ENCODE measurements around the gene SERPINA1. TPM values are rescaled to one million over a fixed set of nuclear protein-coding genes. Genes with fewer than 3 reads are reported as not detected.

SERPINA1 gene
- total and polyA plus RNA-seq, 2 of the 13 experiments (the other 11 are each of a cell fraction or from before 2014, with no cell fraction given) = 3,266 to 11,015 TPM

- TF ChIP-seq MTA3 (CRISPR knock-in tag; IDR thresholded peaks at IDR 0.05) (no peak), CENPX (CRISPR knock-in tag; IDR thresholded peaks at IDR 0.05) (no peak), HDAC6 (IDR thresholded peaks at IDR 0.05; ENCODE audit: low read depth, low read length) (no peak), RBFOX2 (IDR thresholded peaks at IDR 0.05; ENCODE audit: low read depth, low read length) (no peak), KIAA2018 (CRISPR knock-in tag; IDR thresholded peaks at IDR 0.05; ENCODE audit: borderline replicate concordance) (no peak), CSRNP2 (CRISPR knock-in tag; conservative IDR thresholded peaks at IDR 0.05; ENCODE audit: low read depth) (no peak), SMYD3 (CRISPR knock-in tag; IDR thresholded peaks at IDR 0.05) (no peak), HIVEP1 (CRISPR knock-in tag; IDR thresholded peaks at IDR 0.05) (no peak), TRIM22 (IDR thresholded peaks at IDR 0.05) (no peak), FUBP1 (CRISPR knock-in tag; IDR thresholded peaks at IDR 0.05; ENCODE audit: borderline replicate concordance) (no peak), ZNF782 (CRISPR knock-in tag; IDR thresholded peaks at IDR 0.05; ENCODE audit: borderline replicate concordance) (no peak), ZNF749 (CRISPR knock-in tag; IDR thresholded peaks at IDR 0.05; ENCODE audit: borderline replicate concordance) (no peak), GPBP1L1 (CRISPR knock-in tag; IDR thresholded peaks at IDR 0.05) (no peak)
These were observed 12.0 kb upstream of the SERPINA1 start (continued) for GRCh38 chr14:94400422-94400841.
